Ishikawa (cell line): ENCODE measurements around the gene PAFAH1B2.

Source experiments
- CEBPB ChIP-seq: IDR thresholded peaks from 2 replicates; pipeline ENCODE4 v1.6.1; 2012
- CREB1 ChIP-seq: IDR thresholded peaks from 2 replicates; pipeline ENCODE4 v1.6.1; 2012; ENCODE audit warnings: low read depth
- EGR1 ChIP-seq: IDR thresholded peaks from 2 replicates; pipeline ENCODE4 v1.6.1; 2012
- EP300 ChIP-seq: IDR thresholded peaks from 2 replicates; pipeline ENCODE4 v1.6.1; 2012; ENCODE audit warnings: borderline replicate concordance
- FOXM1 ChIP-seq: IDR thresholded peaks from 2 replicates; pipeline ENCODE4 v1.6.1; 2012; ENCODE audit warnings: low read depth, borderline replicate concordance
- NFIC ChIP-seq: IDR thresholded peaks from 2 replicates; pipeline ENCODE4 v1.6.1; 2012
- RAD21 ChIP-seq: IDR thresholded peaks from 2 replicates; pipeline ENCODE4 v1.6.1; 2012; ENCODE audit warnings: low read depth
- TAF1 ChIP-seq: IDR thresholded peaks from 2 replicates; pipeline ENCODE4 v1.6.1; 2012; ENCODE audit warnings: low read depth, mild to moderate bottlenecking
- TCF12 ChIP-seq: IDR thresholded peaks from 2 replicates; pipeline ENCODE4 v1.6.1; 2012; ENCODE audit warnings: low read depth
- TEAD4 ChIP-seq: IDR thresholded peaks from 2 replicates; pipeline ENCODE4 v1.6.1; 2012
- YY1 ChIP-seq: IDR thresholded peaks from 2 replicates; pipeline ENCODE4 v1.6.1; 2012; ENCODE audit warnings: low read depth
- ZBTB7A ChIP-seq: IDR thresholded peaks from 2 replicates; pipeline ENCODE4 v1.6.1; 2012; ENCODE audit warnings: low read depth
- TF ChIP-seq, protein P1 (sequence below): IDR thresholded peaks from 2 replicates; pipeline ENCODE4 v1.6.1; 2012; ENCODE audit warnings: low read depth, mild to moderate bottlenecking
- TF ChIP-seq, protein P2 (sequence below): IDR thresholded peaks from 2 replicates; pipeline ENCODE4 v1.6.1; 2012
- TF ChIP-seq, protein P3 (sequence below): IDR thresholded peaks from 2 replicates; pipeline ENCODE4 v1.6.1; 2012

PAFAH1B2 gene

DNA sequence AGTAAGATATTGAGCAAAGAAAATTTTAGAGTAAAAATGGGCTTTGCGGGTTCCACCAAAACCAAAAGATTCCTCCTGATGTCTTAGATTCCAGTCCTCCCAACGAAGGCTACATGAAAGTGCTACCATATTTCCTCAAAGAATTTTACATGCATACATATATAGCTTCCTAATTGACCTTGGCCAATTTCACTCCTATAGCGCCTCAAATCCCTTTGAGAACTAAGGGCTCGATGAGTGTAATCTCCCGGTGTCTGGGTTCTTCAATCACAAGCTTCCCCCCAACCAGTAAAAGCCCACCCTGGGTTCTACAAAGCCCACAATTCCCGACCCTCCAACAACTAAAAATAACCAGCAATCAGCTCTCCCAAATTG is 47.1 kb upstream of the PAFAH1B2 start:
- TF ChIP-seq, protein P1, sequence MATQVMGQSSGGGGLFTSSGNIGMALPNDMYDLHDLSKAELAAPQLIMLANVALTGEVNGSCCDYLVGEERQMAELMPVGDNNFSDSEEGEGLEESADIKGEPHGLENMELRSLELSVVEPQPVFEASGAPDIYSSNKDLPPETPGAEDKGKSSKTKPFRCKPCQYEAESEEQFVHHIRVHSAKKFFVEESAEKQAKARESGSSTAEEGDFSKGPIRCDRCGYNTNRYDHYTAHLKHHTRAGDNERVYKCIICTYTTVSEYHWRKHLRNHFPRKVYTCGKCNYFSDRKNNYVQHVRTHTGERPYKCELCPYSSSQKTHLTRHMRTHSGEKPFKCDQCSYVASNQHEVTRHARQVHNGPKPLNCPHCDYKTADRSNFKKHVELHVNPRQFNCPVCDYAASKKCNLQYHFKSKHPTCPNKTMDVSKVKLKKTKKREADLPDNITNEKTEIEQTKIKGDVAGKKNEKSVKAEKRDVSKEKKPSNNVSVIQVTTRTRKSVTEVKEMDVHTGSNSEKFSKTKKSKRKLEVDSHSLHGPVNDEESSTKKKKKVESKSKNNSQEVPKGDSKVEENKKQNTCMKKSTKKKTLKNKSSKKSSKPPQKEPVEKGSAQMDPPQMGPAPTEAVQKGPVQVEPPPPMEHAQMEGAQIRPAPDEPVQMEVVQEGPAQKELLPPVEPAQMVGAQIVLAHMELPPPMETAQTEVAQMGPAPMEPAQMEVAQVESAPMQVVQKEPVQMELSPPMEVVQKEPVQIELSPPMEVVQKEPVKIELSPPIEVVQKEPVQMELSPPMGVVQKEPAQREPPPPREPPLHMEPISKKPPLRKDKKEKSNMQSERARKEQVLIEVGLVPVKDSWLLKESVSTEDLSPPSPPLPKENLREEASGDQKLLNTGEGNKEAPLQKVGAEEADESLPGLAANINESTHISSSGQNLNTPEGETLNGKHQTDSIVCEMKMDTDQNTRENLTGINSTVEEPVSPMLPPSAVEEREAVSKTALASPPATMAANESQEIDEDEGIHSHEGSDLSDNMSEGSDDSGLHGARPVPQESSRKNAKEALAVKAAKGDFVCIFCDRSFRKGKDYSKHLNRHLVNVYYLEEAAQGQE, result no peak
- no peak for TF ChIP-seq CREB1
- TF ChIP-seq ZBTB7A, result no peak
- TF ChIP-seq YY1, result no peak
- no peak for TF ChIP-seq EP300
- TF ChIP-seq, protein P2, sequence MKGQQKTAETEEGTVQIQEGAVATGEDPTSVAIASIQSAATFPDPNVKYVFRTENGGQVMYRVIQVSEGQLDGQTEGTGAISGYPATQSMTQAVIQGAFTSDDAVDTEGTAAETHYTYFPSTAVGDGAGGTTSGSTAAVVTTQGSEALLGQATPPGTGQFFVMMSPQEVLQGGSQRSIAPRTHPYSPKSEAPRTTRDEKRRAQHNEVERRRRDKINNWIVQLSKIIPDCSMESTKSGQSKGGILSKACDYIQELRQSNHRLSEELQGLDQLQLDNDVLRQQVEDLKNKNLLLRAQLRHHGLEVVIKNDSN, result no peak
- TF ChIP-seq FOXM1, result no peak
- TF ChIP-seq TEAD4, result no peak
- TF ChIP-seq TAF1, result no peak
- TF ChIP-seq TCF12, result no peak
- no peak for TF ChIP-seq NFIC
- TF ChIP-seq, protein P3, sequence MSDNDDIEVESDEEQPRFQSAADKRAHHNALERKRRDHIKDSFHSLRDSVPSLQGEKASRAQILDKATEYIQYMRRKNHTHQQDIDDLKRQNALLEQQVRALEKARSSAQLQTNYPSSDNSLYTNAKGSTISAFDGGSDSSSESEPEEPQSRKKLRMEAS, result no peak
- TF ChIP-seq RAD21, result no peak

DNA sequence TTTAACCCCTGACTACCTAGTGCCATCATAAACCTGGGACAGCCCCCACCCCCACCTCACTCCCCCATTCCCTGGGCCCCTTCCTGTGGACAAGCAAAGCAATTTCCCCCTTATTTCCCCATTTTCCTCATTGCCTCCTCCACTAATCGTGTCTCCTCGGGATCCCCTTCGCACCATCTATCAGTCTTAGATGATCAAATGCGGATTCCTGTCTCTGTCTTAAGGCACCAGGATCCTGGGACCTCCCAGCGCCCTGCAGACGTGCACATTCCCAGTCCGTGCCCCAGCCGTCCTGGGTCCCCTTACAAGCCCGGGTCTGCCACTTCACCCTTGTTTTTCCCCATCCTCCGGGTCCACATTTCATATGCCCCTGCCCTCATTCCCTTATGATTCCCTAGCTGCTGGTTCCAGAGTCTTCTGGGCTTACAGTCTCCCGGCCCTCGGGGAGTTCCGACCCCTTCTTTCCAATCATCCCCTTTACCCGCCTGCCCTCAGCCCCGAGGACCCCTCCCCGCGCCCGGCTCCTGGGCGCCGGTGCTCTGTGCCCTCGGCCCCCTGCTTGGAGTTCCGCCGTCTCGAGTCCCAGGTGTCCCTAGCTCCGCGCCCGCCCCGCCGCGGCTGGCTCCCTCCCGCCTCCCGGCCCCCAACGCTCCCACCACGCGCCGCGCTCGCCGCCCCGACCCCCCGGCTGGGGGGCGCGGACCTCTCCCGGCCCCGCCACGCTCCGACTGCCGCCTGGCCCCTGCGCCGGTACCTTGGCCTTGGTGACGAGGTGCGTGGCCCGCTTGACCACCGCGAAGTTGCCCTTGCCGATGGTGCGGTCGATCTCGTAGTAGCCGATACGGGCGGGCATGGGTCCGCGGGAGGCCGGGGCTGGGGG is 46.5 kb upstream of the PAFAH1B2 start:
- TF ChIP-seq TEAD4 (no peak), TCF12 (no peak), ZBTB7A (0 out of 2 replicates have a peak, but pooled peaks have one; percentile 28), TAF1 (no peak), CEBPB (no peak), FOXM1 (no peak)
- TF ChIP-seq, protein P1, result no peak

DNA sequence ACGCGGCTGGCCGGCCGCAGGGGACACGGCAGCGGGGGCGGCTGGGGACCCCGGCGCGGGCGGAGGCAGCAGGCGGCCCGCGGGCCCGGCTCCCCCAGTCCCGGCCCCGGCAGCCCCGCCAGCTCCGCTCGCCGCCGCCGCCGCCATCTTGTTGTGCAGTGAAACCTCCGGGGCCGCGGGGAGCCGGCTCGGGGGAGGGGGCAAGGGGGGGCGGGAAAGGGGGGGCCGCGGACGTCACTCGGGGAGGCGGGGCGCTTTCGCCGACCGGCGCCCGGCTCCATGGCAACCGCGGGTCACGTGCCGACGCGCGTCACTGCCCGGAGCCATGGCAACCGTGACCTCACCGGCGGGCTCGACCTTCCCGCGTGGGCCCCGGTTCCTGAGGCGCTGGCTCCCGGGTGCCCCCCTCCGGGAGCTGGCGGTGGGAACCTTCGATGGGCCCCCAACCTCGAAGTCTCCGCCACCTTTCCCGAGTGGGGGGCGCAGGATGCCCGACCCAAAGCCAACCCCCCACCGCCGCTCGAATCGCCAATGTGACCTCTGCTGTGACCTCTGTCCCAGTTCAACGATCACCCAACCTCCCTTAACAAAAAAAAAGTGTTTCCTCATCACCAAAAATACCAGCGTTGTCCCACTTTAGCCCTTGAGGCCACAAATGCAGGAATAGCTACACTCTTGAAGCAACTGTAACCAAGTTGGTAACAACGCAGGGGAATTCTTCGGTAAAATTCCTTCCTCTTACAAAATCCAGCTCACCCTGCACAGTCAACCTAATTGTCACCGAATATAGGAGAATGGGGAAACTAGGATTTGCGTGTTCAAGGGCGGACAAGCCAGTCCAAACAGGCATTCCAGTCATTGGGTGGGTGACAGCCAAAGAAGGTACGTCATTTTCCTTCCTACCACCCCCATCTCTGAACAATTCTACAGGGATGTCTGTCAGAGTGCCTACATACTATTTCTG is 45.5 kb upstream of the PAFAH1B2 start, which contains the start of gene SIK3:
Gene SIK3, minus strand, starts transcription at position 160 of the 964 bp plus-strand sequence. Its CDS starts 13 bp downstream, at position 147.
- TF ChIP-seq, protein P2, result peak; percentile 98
- TF ChIP-seq NFIC (no peak), YY1 (peak; percentile 91), CREB1 (peak; percentile 77), FOXM1 (peak; percentile 31; the same call in 1 of the 2 replicates), TEAD4 (0 out of 2 replicates have a peak, but pooled peaks have one; percentile 7), TAF1 (peak; percentile 70; the same call in 1 of the 2 replicates), EGR1 (peak; percentile 45; the same call in 1 of the 2 replicates), ZBTB7A (peak; percentile 74), RAD21 (peak; percentile 64), TCF12 (peak; percentile 11; the same call in 1 of the 2 replicates), CEBPB (no peak), EP300 (peak; percentile 13; the same call in 1 of the 2 replicates)
- TF ChIP-seq, protein P1, result no peak
- TF ChIP-seq, protein P3, result peak; percentile 89
